Endodermal cell (in vitro differentiated cells): ENCODE results near the gene APCDD1. TPM values are rescaled to one million over a fixed set of nuclear protein-coding genes. Genes with fewer than 3 reads are reported as not detected.

Source experiments
- DNase-seq: peaks from one replicate; pipeline ENCODE4 v3.0.0-alpha.2; 2017
- H3K27ac ChIP-seq: 2 replicates; pipeline ENCODE4 v1.5.1; 2013; ENCODE audit warnings: mild to moderate bottlenecking, low read depth, low read length, moderate library complexity
- H3K27me3 ChIP-seq: 2 replicates; pipeline ENCODE4 v1.6.1; 2013; ENCODE audit warnings: mild to moderate bottlenecking, low read length, moderate library complexity; ENCODE audit not compliant: insufficient read depth, control insufficient read depth, poor library complexity, severe bottlenecking
- H3K36me3 ChIP-seq: 2 replicates; pipeline ENCODE4 v1.7.0; 2013; ENCODE audit warnings: mild to moderate bottlenecking, low read length, moderate library complexity; ENCODE audit not compliant: control insufficient read depth, insufficient read depth
- H3K4me1 ChIP-seq: one replicate; pipeline ENCODE4 v1.7.0; 2013; ENCODE audit warnings: low read length; ENCODE audit not compliant: control insufficient read depth, insufficient read depth
- H3K4me3 ChIP-seq: 2 replicates; pipeline ENCODE4 v1.5.1; 2013; ENCODE audit warnings: mild to moderate bottlenecking, low read length, moderate library complexity
- H3K9ac ChIP-seq: 2 replicates; pipeline ENCODE4 v1.6.1; 2013; ENCODE audit warnings: mild to moderate bottlenecking, low read length, moderate library complexity; ENCODE audit not compliant: poor library complexity, severe bottlenecking; ENCODE audit errors: extremely low read depth
- H3K9me3 ChIP-seq: 2 replicates; pipeline ENCODE4 v1.6.1; 2013; ENCODE audit warnings: mild to moderate bottlenecking, low read length, moderate library complexity; ENCODE audit not compliant: control insufficient read depth
- H3K27ac Mint-ChIP-seq: 2 replicates; pipeline ENCODE4 v1.8.0; 2020; ENCODE audit warnings: mixed read lengths
- H3K27me3 Mint-ChIP-seq: 2 replicates; pipeline ENCODE4 v1.8.0; 2021; ENCODE audit warnings: mild to moderate bottlenecking, mixed read lengths; ENCODE audit not compliant: insufficient read depth
- H3K36me3 Mint-ChIP-seq: 2 replicates; pipeline ENCODE4 v1.8.0; 2020; ENCODE audit warnings: low read depth, mixed read lengths
- H3K4me1 Mint-ChIP-seq: 2 replicates; pipeline ENCODE4 v1.8.0; 2020; ENCODE audit warnings: mixed read lengths
- H3K4me3 Mint-ChIP-seq: 2 replicates; pipeline ENCODE4 v1.8.0; 2020; ENCODE audit warnings: mild to moderate bottlenecking, moderate library complexity, mixed read lengths
- H3K9me3 Mint-ChIP-seq: 2 replicates; pipeline ENCODE4 v1.8.0; 2020; ENCODE audit warnings: mild to moderate bottlenecking, mixed read lengths
- WGBS, 2 experiments: methylation state at CpG; one replicate each; pipeline versions ENCODE4 v1.1.5 to v1.1.7; 2013; ENCODE audit warnings: missing lambda C conversion rate in 2 of 2, mixed read lengths in 1 of 2; ENCODE audit not compliant: insufficient coverage in 1 of 2, insufficient read length in 1 of 2; 5-methylcytosine and 5-hydroxymethylcytosine counted together
- total RNA-seq, 2 donors: library from RNA; stranded (reverse); fragmentation: NEBNext Ultra II Directional in 1 of 2; extraction: Animal tissue kit (Norgen Biotek cat#: 25700) in 1 of 2; gene quantifications; 2 replicates in 1 of 2; 3 replicates in 1 of 2; pipeline ENCODE4 v1.2.1, GENCODE V29; 2021
- TF ChIP-seq, protein P1 (sequence below): fragments of 200-600 bp; sonication (generic); conservative IDR thresholded peaks from 2 replicates; pipeline ENCODE4 v1.5.0; 2021; ENCODE audit warnings: antibody characterized with exemption, mild to moderate bottlenecking

The APCDD1 gene
- total RNA-seq, 2 donors from 2014 or later: 6.5 to 9.0 TPM

DNA sequence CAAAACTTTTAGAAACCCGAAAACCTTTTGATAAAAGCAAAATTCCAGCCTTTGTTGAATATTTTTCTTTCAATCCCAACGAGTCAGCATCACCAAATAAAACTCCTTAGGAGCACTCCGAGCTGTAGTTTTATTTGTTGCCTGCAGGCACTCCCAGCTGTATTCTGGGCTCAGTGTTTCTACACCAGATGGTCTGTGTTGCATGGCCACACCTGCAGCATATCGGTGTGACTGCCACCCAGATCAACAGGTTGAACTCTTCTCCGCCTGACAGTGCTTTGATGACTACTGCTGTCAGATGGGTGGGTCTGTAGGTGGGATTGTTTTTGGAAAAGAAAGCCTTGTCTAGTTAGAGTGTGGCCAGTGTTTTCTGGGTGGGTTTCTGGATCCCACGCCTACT is 32.7 kb downstream of the APCDD1 start:
- no peak for DNase-seq
- no peak overlapping the region for H3K9ac ChIP-seq
- H3K27ac ChIP-seq: no peak overlapping the region
- Mint-ChIP-seq H3K27ac (no peak overlapping the region), H3K4me3 (no peak overlapping the region), H3K9me3 (no peaks in the 10 kb centered on the region), H3K36me3 (peaks cover 17% of the 10 kb centered on the region), H3K27me3 (no peaks in the 10 kb centered on the region), H3K4me1 (no peaks in the 10 kb centered on the region)
- TF ChIP-seq, protein P1, sequence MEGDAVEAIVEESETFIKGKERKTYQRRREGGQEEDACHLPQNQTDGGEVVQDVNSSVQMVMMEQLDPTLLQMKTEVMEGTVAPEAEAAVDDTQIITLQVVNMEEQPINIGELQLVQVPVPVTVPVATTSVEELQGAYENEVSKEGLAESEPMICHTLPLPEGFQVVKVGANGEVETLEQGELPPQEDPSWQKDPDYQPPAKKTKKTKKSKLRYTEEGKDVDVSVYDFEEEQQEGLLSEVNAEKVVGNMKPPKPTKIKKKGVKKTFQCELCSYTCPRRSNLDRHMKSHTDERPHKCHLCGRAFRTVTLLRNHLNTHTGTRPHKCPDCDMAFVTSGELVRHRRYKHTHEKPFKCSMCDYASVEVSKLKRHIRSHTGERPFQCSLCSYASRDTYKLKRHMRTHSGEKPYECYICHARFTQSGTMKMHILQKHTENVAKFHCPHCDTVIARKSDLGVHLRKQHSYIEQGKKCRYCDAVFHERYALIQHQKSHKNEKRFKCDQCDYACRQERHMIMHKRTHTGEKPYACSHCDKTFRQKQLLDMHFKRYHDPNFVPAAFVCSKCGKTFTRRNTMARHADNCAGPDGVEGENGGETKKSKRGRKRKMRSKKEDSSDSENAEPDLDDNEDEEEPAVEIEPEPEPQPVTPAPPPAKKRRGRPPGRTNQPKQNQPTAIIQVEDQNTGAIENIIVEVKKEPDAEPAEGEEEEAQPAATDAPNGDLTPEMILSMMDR: peak; percentile 22
- H3K27me3 ChIP-seq: no peaks in the 10 kb centered on the region
- no peaks in the 10 kb centered on the region for H3K4me1 ChIP-seq
- peaks cover 4% of the 10 kb centered on the region for H3K36me3 ChIP-seq
- H3K4me3 ChIP-seq: no peak overlapping the region
- H3K9me3 ChIP-seq: no peaks in the 10 kb centered on the region
- WGBS, 2 experiments: 90 to 94% methylated on average over 4 to 6 of the region's 6 CpGs

DNA sequence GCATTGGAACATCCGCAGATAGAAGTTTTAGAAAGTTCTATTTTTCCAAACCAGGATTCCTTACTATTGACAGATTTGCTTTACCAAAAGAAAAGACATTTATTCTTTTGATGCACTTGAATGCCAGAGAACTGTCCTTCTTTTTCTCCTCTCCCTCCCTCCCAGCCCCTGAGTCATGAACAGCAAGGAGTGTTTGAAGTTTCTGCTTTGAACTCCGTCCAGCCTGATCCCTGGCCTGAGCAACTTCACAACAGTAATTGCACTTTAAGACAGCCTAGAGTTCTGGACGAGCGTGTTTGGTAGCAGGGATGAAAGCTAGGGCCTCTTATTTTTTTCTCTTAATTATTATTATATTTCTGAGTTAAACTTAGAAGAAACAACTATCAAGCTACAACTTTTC is 33.6 kb downstream of the APCDD1 start:
- H3K4me1 ChIP-seq: no peaks in the 10 kb centered on the region
- H3K27ac ChIP-seq: no peak overlapping the region
- peaks cover 4% of the 10 kb centered on the region for H3K36me3 ChIP-seq
- H3K4me3 ChIP-seq: no peak overlapping the region
- no peaks in the 10 kb centered on the region for H3K4me1 Mint-ChIP-seq
- 95 to 100% methylated on average over 1 to 4 of the region's 4 CpGs for WGBS, 2 experiments
- TF ChIP-seq, protein P1: no peak
- H3K9me3 ChIP-seq: no peaks in the 10 kb centered on the region
- H3K27me3 Mint-ChIP-seq: no peaks in the 10 kb centered on the region
- no peaks in the 10 kb centered on the region for H3K9me3 Mint-ChIP-seq
- peaks cover 17% of the 10 kb centered on the region for H3K36me3 Mint-ChIP-seq
- H3K27ac Mint-ChIP-seq: no peak overlapping the region
- no peak overlapping the region for H3K4me3 Mint-ChIP-seq
- no peak overlapping the region for H3K9ac ChIP-seq
- DNase-seq: no peak
- H3K27me3 ChIP-seq: no peaks in the 10 kb centered on the region

DNA sequence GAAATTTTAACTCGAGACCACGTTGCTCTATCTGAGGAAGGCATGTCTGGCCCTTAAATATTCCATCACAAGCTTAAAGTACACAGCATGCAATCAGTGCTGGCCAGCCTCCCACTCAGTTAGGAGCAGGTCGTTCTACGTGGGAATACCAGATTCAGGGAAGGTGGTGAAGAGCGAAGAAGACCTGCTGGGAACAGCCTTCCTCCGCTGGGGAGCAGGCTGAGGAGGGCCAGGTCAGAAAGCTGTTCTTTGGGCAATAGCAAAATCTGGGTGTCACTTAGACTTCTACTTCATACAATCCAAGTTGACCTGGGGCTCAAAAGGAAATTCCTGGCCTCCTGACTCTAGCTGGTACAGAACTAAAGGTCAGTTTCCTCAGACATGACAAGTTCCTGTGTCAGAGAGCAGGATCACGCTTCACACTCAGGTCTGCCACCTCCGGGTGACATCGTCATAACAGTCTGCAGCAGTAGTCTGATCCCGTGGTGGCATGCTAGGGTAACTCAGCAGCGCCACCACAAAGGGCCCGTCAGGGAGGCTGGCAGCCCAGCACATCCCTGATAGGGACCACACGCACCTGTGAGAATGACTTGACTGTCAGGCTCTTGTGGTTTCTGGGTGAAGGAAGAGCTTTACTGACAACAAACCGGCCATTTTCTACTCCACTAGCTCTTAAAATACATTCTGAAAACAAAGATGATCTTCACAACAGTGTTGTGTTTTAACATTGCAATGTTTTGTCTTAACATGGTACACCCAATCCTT is 36.1 kb downstream of the APCDD1 start:
- H3K36me3 ChIP-seq: peaks cover 4% of the 10 kb centered on the region
- H3K4me3 ChIP-seq: no peak overlapping the region
- no peaks in the 10 kb centered on the region for H3K9me3 ChIP-seq
- H3K27ac ChIP-seq: no peak overlapping the region
- Mint-ChIP-seq H3K4me1 (no peaks in the 10 kb centered on the region), H3K4me3 (no peak overlapping the region), H3K36me3 (peaks cover 13% of the 10 kb centered on the region), H3K9me3 (no peaks in the 10 kb centered on the region), H3K27me3 (no peaks in the 10 kb centered on the region), H3K27ac (no peak overlapping the region)
- TF ChIP-seq, protein P1: peak; percentile 78
- no peaks in the 10 kb centered on the region for H3K4me1 ChIP-seq
- 76 to 81% methylated on average over 9 to 14 of the region's 14 CpGs for WGBS, 2 experiments
- no peak overlapping the region for H3K9ac ChIP-seq
- peak; percentile 93 for DNase-seq
- no peaks in the 10 kb centered on the region for H3K27me3 ChIP-seq
